CD4-positive, alpha-beta memory T cell (primary cell): ENCODE measurements around the gene CIDEA. TPM values are rescaled to one million over a fixed set of nuclear protein-coding genes. Genes with fewer than 3 reads are reported as not detected.

Experiments
- CTCF ChIA-PET: fragments of 350-600 bp; sonication (Branson Sonifier 250); formaldehyde crosslinking; loops from one replicate; lab custom pipeline; 2021; ENCODE audit warnings: inconsistent platforms; ENCODE audit not compliant: partially characterized antibody; lab: Charles Lee
- POLR2A ChIA-PET: fragments of 350-600 bp; sonication (Branson Sonifier 250); formaldehyde crosslinking; loops from one replicate; lab custom pipeline; 2021; ENCODE audit not compliant: partially characterized antibody; lab: Charles Lee
- DNase-seq, 5 donors: peaks; one replicate each; pipeline versions ENCODE4 v3.0.0 to v3.0.0-alpha.2; 2020 to 2022; ENCODE audit warnings: mixed read lengths in 1 of 5
- H3K27ac ChIP-seq: one replicate; pipeline ENCODE4 v1.7.0; 2013; ENCODE audit warnings: low read depth, low read length
- H3K27me3 ChIP-seq: 2 replicates; pipeline ENCODE4 v1.7.0; 2013; ENCODE audit warnings: mild to moderate bottlenecking, low read length, moderate library complexity; ENCODE audit not compliant: insufficient read depth
- H3K36me3 ChIP-seq: 2 replicates; pipeline ENCODE4 v1.7.0; 2013; ENCODE audit warnings: mild to moderate bottlenecking, low read length, moderate library complexity; ENCODE audit not compliant: insufficient read depth
- H3K4me1 ChIP-seq: 2 replicates; pipeline ENCODE4 v1.7.0; 2013; ENCODE audit warnings: mild to moderate bottlenecking, low read length, moderate library complexity; ENCODE audit not compliant: insufficient read depth
- H3K4me3 ChIP-seq, 2 donors: one replicate each; pipeline ENCODE4 v1.7.0; 2013; ENCODE audit warnings: low read length in 2 of 2, mild to moderate bottlenecking in 1 of 2
- H3K9me3 ChIP-seq, 2 donors: one replicate each; pipeline ENCODE4 v1.7.0; 2013; ENCODE audit warnings: low read length in 2 of 2, control low read depth in 1 of 2; ENCODE audit not compliant: control insufficient read depth in 1 of 2
- H3K27ac Mint-ChIP-seq, 7 donors: one replicate each; pipeline ENCODE4 v1.8.0; 2020 to 2021; ENCODE audit warnings: mixed read lengths in 7 of 7, mild to moderate bottlenecking in 6 of 7, inconsistent platforms in 3 of 7, moderate library complexity in 3 of 7
- H3K27me3 Mint-ChIP-seq, 2 donors: one replicate each; pipeline ENCODE4 v1.8.0; 2020 to 2021; ENCODE audit warnings: mixed read lengths in 2 of 2
- H3K36me3 Mint-ChIP-seq, 2 donors: one replicate each; pipeline ENCODE4 v1.8.0; 2020 to 2021; ENCODE audit warnings: mixed read lengths in 2 of 2, inconsistent platforms in 1 of 2, mild to moderate bottlenecking in 1 of 2
- H3K4me1 Mint-ChIP-seq, 4 donors: one replicate each; pipeline ENCODE4 v1.8.0; 2020 to 2021; ENCODE audit warnings: mixed read lengths in 4 of 4, mild to moderate bottlenecking in 1 of 4
- H3K4me3 Mint-ChIP-seq, 8 donors: one replicate each; pipeline ENCODE4 v1.8.0; 2020 to 2021; ENCODE audit warnings: mixed read lengths in 8 of 8, mild to moderate bottlenecking in 7 of 8, moderate library complexity in 6 of 8, inconsistent platforms in 3 of 8
- H3K9me3 Mint-ChIP-seq, 8 donors: one replicate each; pipeline ENCODE4 v1.8.0; 2020 to 2021; ENCODE audit warnings: mixed read lengths in 8 of 8, mild to moderate bottlenecking in 5 of 8, inconsistent platforms in 3 of 8, moderate library complexity in 1 of 8
- intact Hi-C: fragments of 100-400 bp; cut with micrococcal nuclease; formaldehyde crosslinking; loops from one replicate; pipeline ENCODE4 v1.15.1; 2023
- polyA plus RNA-seq, 2 donors: library from polyadenylated mRNA; unstranded; fragments of 300-500 nt; fragmentation: Illumina TruSeq; gene quantifications; one replicate each; pipeline ENCODE4 v1.2.3, GENCODE V29; 2021
- total RNA-seq, 2 experiments: library from RNA; stranded (reverse); gene quantifications; one replicate each; pipeline ENCODE4 v1.2.3, GENCODE V29; 2021

The CIDEA gene
- total and polyA plus RNA-seq, 4 experiments from 2014 or later, result not detected

DNA sequence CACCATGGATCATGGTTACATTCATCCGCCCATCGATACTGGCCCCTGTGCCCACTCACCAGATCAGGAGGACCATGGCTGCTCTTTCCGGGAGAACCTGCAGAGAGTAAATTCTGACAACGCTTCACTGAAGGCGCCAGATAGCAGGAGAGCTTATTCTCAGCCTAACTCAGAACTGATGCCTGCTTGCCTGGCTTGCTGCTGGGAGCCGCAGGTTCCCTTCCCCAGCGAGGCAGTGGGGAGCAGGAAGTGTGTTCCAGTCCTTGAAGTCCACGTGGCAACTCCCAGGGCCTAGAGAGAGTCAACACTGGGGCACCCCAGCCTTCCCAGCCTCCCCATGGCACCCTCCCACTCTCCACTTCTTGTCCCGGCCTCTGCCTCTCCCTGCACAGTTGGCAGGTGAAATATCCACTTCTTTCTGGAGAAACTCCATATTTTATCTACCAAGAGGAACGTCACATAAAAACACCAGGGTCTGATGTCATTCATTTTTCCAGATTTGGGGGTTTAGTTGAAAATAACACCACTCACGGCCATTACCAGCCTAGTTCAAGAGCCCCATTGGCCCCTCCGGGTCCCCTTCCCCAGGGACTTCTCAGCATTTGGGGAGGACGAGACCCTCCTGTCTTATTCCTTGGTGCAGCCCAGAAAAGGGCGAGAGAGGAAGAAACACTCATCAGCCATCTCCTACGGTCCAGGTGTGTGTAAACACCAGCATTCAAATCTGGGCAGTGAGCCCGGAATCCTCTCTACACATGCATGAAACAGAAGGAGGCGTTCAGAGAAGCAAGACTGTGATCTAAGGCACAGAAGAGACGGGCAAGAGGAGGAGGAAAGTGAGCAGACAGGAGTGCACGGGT, 50.4 kb downstream of the CIDEA start:
- H3K4me3 ChIP-seq, result no peak overlapping the region
- Mint-ChIP-seq H3K9me3 (peaks cover 0 to 2% (median under 1%) of the 10 kb centered on the region in 8 donors), H3K36me3 (peaks cover 0 to 1% of the 10 kb centered on the region in 2 donors), H3K4me1 (peaks cover 3 to 15% (median 10%) of the 10 kb centered on the region in 4 donors), H3K4me3 (peak overlapping the region in 1 of 8 donors; percentile 49), H3K27me3 (peaks cover 31 to 36% of the 10 kb centered on the region in 2 donors), H3K27ac (no peak overlapping the region)
- CTCF ChIA-PET, result no interaction called here
- H3K27ac ChIP-seq, result no peak overlapping the region
- intact Hi-C loops, result no loop called here
- H3K9me3 ChIP-seq, result no peaks in the 10 kb centered on the region
- peaks cover 9% of the 10 kb centered on the region for H3K27me3 ChIP-seq
- no peaks in the 10 kb centered on the region for H3K36me3 ChIP-seq
- no peak for DNase-seq
- peaks cover 9% of the 10 kb centered on the region for H3K4me1 ChIP-seq
- POLR2A ChIA-PET, result no interaction called here

DNA sequence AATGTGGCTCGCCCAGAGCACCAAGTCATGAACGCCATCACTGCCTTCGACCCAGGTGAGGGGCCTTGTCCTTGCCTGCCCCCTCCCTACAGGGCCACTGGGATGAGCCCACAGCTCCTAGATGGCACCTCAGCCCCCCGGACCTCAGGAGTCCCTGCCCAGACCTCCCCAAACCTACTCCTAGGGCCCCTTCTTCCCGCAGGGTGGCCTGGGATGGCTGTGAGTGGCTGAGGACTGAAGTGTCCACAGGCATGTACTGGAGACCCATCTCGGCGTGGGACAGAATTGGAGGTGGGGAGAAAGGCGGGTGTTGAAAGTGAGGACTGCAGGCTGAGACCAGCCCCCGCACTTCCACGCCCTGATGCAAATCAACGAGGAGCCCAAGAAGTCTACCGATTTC, 51.0 kb downstream of the CIDEA start:
- no peaks in the 10 kb centered on the region for H3K36me3 ChIP-seq
- H3K27ac Mint-ChIP-seq, result no peak overlapping the region
- peaks cover 9% of the 10 kb centered on the region for H3K4me1 ChIP-seq
- ChIA-PET CTCF (no interaction called here), POLR2A (no interaction called here)
- no peak overlapping the region for H3K4me3 Mint-ChIP-seq
- no peak for DNase-seq
- peaks cover 0 to 3% of the 10 kb centered on the region in 2 donors for H3K36me3 Mint-ChIP-seq
- no peaks in the 10 kb centered on the region for H3K9me3 ChIP-seq
- H3K27me3 Mint-ChIP-seq, result peaks cover 34 to 39% of the 10 kb centered on the region in 2 donors
- H3K4me3 ChIP-seq, result no peak overlapping the region
- peaks cover 9% of the 10 kb centered on the region for H3K27me3 ChIP-seq
- no peak overlapping the region for H3K27ac ChIP-seq
- intact Hi-C loops, result no loop called here
- H3K4me1 Mint-ChIP-seq, result peaks cover 3 to 17% (median 10%) of the 10 kb centered on the region in 4 donors
- peaks cover 0 to 5% (median 3%) of the 10 kb centered on the region in 8 donors for H3K9me3 Mint-ChIP-seq

DNA sequence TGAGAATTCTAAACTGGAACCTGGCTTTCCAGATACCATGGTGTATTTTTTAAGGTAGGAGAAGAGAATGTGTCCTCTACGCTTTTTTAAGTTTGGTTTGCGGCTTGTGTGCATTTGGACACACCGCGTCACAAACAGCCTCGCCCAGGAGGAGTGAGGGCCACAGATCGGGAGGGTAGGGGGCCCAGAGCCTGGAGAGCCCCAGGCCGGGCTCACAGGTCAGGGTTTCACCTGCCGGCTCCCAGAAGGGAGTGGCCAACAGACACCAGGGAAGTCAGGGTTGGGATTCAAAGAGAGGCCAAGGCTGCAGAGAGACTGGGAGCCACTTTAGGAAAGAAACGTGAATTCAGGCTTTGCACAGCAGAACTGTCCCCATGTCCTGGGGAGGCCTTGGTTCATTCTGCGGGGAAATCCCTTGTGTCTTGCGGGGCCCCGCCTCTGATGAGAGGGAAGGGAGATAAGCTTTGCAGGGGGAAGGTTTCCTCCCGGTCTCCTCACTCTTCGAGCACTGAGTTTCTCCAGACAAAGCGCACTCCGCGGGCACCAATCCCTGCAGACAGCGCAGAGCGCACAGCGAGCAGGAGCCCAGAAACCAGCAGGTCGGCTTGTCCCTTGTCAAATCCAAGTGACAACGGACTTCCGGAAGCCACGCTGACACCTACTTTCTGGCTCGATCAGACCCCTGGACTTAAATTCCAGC, 51.9 kb downstream of the CIDEA start:
- Mint-ChIP-seq H3K9me3 (peaks cover 0 to 10% (median 3%) of the 10 kb centered on the region in 8 donors), H3K27ac (no peak overlapping the region), H3K4me1 (peaks cover 3 to 17% (median 10%) of the 10 kb centered on the region in 4 donors), H3K4me3 (peak overlapping the region in 3 of 8 donors; percentile 15 to 74 (median 26)), H3K36me3 (peaks cover 0 to 3% of the 10 kb centered on the region in 2 donors), H3K27me3 (peaks cover 35 to 36% of the 10 kb centered on the region in 2 donors)
- Histone ChIP-seq H3K27ac (no peak overlapping the region), H3K4me3 (no peak overlapping the region), H3K36me3 (no peaks in the 10 kb centered on the region), H3K9me3 (no peaks in the 10 kb centered on the region), H3K4me1 (peaks cover 9% of the 10 kb centered on the region), H3K27me3 (peaks cover 9% of the 10 kb centered on the region)
- intact Hi-C loops, result no loop called here
- no peak for DNase-seq
- ChIA-PET CTCF (no interaction called here), POLR2A (no interaction called here)

DNA sequence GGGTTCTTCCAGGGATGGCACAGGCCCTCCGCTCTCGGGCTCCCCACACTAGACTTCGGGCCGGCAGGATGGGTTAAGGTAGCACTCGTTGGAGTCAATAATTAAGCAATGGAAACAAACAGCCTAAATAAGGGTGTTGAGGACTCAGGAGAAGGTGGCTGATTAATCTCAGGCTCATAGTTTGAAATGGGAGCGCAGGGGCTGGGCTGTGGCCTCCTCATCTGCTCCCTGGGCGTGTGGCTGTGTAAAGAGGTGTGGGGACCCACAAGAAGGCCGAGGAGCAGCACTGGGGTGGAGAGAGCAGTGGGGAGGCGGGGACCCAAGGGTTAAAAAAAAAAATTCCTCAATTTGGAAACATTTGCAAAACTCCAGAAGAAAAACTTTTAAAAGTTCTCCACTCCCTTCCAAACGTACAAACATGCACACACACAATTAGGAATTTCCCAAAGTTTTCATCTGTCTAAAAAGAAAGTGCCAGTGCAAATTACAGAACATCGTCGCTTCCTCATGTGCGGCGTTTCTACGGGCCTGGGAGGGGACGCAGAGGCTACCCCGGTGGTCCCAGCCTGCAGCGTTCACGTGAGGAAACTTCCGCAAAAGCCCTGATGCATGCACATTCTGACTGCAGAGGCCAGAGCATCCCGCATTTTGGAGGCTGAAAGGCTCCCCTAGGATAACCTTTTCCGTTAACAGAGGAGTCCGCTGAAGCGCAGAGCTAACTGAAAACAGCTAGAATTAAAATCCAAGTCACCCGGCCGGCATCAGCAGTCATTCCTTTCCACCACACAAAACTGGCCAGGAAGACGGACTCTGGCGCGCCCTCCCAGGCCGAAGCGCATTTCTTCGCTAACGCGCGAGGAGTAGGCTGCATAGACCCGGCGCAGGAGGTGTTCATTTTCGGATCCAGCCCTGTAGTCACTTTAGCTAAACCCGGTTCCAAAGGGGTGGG, 52.9 kb downstream of the CIDEA start:
- Mint-ChIP-seq H3K4me1 (peaks cover 3 to 17% (median 10%) of the 10 kb centered on the region in 4 donors), H3K4me3 (peak overlapping the region; percentile 24 to 85 (median 73)), H3K36me3 (peaks cover 0 to 3% of the 10 kb centered on the region in 2 donors), H3K9me3 (peaks cover 0 to 18% (median 10%) of the 10 kb centered on the region in 8 donors), H3K27ac (peak overlapping the region in 1 of 7 donors; percentile 71), H3K27me3 (peaks cover 35 to 38% of the 10 kb centered on the region in 2 donors)
- intact Hi-C loops, result no loop called here
- H3K36me3 ChIP-seq, result no peaks in the 10 kb centered on the region
- H3K27me3 ChIP-seq, result peaks cover 9% of the 10 kb centered on the region
- CTCF ChIA-PET, result no interaction called here
- POLR2A ChIA-PET, result no interaction called here
- H3K27ac ChIP-seq, result no peak overlapping the region
- DNase-seq, result no peak
- H3K4me3 ChIP-seq, result no peak overlapping the region
- peaks cover 0 to 4% of the 10 kb centered on the region in 2 donors for H3K9me3 ChIP-seq
- H3K4me1 ChIP-seq, result peaks cover 9% of the 10 kb centered on the region

DNA sequence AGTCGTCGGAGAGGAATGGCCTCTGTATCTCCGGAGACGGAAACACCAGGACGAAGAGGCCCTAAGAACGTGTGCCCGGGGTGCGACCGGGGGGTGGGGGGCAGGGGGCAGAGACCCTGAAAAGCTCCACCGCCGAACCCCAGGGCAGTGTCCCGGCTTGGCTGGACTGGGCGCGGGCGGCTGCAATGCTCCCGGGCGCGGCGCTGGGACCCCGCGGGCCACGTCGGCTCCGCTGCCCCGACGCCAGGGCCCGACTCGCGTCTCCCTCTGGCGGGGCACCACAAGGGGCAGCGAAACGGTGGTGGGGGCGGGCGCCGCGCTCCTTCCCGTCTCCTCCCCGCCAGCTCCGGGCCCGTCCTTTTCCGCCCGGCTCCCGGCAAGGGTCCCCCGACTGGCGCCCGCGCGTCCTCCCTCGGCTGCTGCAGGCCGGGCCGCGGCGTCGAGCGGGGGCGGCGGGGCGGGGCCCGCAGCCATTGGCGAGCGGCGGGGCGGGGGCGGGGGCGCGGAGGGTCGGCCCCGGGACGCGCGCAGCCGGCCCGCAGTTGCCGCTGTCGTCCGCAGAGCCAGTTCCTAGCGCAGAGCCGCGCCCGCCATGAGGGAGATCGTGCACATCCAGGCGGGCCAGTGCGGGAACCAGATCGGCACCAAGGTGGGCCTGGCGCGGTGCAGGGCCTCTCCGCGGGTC, 53.7 kb downstream of the CIDEA start, which contains the start of gene TUBB6:
Gene TUBB6, plus strand, starts transcription at position 541 of the 685 bp plus-strand sequence. Its CDS starts 52 bp downstream, at position 593.
- Histone ChIP-seq H3K27me3 (peaks cover 9% of the 10 kb centered on the region), H3K9me3 (peaks cover 0 to 4% of the 10 kb centered on the region in 2 donors), H3K4me1 (peaks cover 9% of the 10 kb centered on the region), H3K27ac (no peak within 1 kb of the TSS), H3K36me3 (no peaks in the 10 kb centered on the region), H3K4me3 (no peak within 1 kb of the TSS)
- DNase-seq, result no peak
- CTCF ChIA-PET, result no interaction called here
- POLR2A ChIA-PET, result no interaction called here
- Mint-ChIP-seq H3K27me3 (peaks cover 35 to 38% of the 10 kb centered on the region in 2 donors), H3K27ac (peak within 1 kb of the TSS in 1 of 7 donors; percentile 71), H3K4me3 (peak within 1 kb of the TSS; percentile 24 to 85 (median 73)), H3K4me1 (peaks cover 3 to 17% (median 10%) of the 10 kb centered on the region in 4 donors), H3K36me3 (peaks cover 0 to 3% of the 10 kb centered on the region in 2 donors), H3K9me3 (peaks cover 0 to 22% (median 12%) of the 10 kb centered on the region in 8 donors)
- intact Hi-C loops, result no loop called here

DNA sequence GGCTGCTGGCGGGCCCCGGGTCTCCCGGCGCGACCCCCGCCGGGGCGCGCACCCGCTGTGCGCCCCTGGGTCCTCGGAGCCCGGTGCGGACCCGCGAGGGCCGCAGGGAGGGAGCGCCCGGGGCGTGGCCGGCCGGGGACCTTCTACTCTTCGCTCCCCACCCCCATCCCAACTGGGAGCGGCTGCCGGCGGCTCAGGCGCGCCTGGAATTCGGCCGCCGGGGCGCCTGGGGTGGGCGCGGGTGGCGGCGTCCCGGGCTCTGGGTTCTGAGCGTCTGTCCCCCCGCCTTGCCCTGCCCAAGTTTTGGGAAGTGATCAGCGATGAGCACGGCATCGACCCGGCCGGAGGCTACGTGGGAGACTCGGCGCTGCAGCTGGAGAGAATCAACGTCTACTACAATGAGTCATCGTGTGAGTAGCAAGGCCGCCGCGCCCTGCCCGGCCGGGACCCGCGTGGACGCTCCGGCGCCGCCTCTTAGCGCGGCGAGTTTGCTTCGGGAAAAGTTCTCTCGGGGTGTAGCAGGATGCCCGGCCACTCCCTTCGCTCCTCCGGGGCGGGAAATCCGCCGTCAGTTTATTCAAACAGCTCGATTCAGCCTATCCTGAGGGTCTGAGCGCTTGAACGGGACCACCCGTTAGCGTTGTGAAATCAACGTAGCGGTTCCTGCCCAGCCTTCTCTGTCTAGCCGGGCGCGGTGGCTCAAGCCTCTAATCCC, 54.4 kb downstream of the CIDEA start:
- Histone ChIP-seq H3K27ac (no peak overlapping the region), H3K9me3 (peaks cover 0 to 4% of the 10 kb centered on the region in 2 donors), H3K27me3 (peaks cover 9% of the 10 kb centered on the region), H3K36me3 (no peaks in the 10 kb centered on the region), H3K4me1 (peaks cover 9% of the 10 kb centered on the region), H3K4me3 (no peak overlapping the region)
- no peak for DNase-seq
- CTCF ChIA-PET, result no interaction called here
- Mint-ChIP-seq H3K4me1 (peaks cover 3 to 17% (median 10%) of the 10 kb centered on the region in 4 donors), H3K36me3 (peaks cover 0 to 4% of the 10 kb centered on the region in 2 donors), H3K4me3 (peak overlapping the region in 6 of 8 donors; percentile 51 to 70 (median 64)), H3K27ac (no peak overlapping the region), H3K27me3 (peaks cover 35 to 38% of the 10 kb centered on the region in 2 donors), H3K9me3 (peaks cover 0 to 29% (median 17%) of the 10 kb centered on the region in 8 donors)
- POLR2A ChIA-PET, result no interaction called here
- intact Hi-C loops, result no loop called here
